Hepatocyte (in vitro differentiated cells): ENCODE measurements around the gene NOC2L.

ENCODE experiments used
- CTCF ChIP-seq: fragments of 200-600 bp; sonication (generic); IDR thresholded peaks from 2 replicates; pipeline ENCODE4 v1.5.1; 2016; ENCODE audit warnings: antibody characterized with exemption, mild to moderate bottlenecking; ENCODE audit not compliant: poor library complexity
- EZH2 ChIP-seq: fragments of 200-600 bp; sonication (generic); IDR thresholded peaks from 2 replicates; pipeline ENCODE4 v1.6.1; 2016; ENCODE audit warnings: antibody characterized with exemption, mild to moderate bottlenecking, borderline replicate concordance
- EZH2phosphoT487 ChIP-seq: fragments of 200-600 bp; sonication (generic); IDR thresholded peaks from one replicate; pipeline ENCODE4 v1.6.1; 2018; ENCODE audit warnings: antibody characterized with exemption, mild to moderate bottlenecking, low read depth, moderate library complexity; ENCODE audit not compliant: unreplicated experiment, severe bottlenecking

DNA sequence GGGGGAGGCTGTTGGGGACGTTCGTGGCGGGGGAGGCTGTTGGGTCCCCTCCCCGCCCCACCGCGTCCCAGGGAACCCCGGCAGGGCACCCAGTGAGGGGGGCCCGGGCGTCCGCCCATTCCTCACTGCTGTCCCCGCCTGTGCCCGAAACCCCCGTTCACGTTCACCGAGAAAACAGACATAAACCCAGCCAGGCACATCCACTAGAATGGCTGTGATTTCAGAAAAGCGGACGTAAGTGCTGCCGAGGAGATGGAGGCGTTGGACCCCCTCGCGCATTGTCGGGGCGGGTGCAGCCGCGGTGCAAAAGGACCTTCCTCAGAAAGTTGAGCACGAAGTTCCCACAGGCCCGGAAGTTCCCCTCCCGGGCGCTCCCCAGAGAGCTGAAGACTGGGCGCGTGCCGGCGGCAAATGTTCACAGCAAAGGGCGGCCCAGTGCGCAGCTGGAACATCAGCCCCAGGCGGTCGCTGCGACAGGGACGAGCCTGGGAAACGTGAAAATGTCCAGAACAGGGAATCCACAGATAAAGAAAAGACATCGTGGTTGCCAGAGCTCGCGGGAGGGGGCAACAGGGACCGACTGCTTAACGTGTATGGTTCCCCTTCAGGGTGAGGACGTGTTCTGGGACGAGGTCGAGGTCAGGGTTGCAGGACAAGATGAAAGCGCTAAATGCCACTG lies 53.8 kb downstream of the NOC2L start:
- TF ChIP-seq CTCF (no peak), EZH2 (no peak), EZH2phosphoT487 (no peak)
